Measurements from ENCODE around the gene PACS2. TPM values are rescaled to one million over a fixed set of nuclear protein-coding genes. Genes with fewer than 3 reads are reported as not detected.
A peak's percentile ranks its signal among the peaks of the same experiment; 100 is the strongest.

Gene PACS2
- total and polyA plus RNA-seq, 2 donors (not counting 1 experiment from before 2014, with no cell fraction given) = 65.6 to 70.7 TPM

- ChIA-PET POLR2A (no interaction called here), CTCF (no interaction called here)
- Histone ChIP-seq H3K4me1 (ENCODE audit: control insufficient read depth in 2 of 2, insufficient read depth in 2 of 2, low read length in 2 of 2) (peaks cover 0 to 9% of the 10 kb centered on the region in 2 donors), H3K36me3 (replicated peaks in 1 of 2; ENCODE audit: control extremely low read depth in 1 of 2, control insufficient read depth in 1 of 2, extremely low read depth in 1 of 2, insufficient read depth in 2 of 2, low read length in 1 of 2) (peaks cover 0 to 2% of the 10 kb centered on the region in 2 experiments), H3K4me2 (replicated peaks; ENCODE audit: low read depth, low read length, poor library complexity, severe bottlenecking) (peak overlapping the region; percentile 29), H4K20me1 (ENCODE audit: control insufficient read depth, insufficient read depth, low read length, poor library complexity, severe bottlenecking) (peaks cover 23% of the 10 kb centered on the region), H3K4me3 (ENCODE audit: control extremely low read depth in 1 of 5, extremely low read depth in 1 of 5, insufficient read depth in 1 of 5, low read depth in 2 of 5, low read length in 4 of 5) (no peak overlapping the region), H3K27me3 (replicated peaks in 1 of 4; ENCODE audit: control extremely low read depth in 1 of 4, control insufficient read depth in 3 of 4, insufficient read depth in 4 of 4, low read length in 3 of 4) (no peaks in the 10 kb centered on the region), H3K9me3 (ENCODE audit: control extremely low read depth in 1 of 3, control insufficient read depth in 2 of 3, insufficient read depth in 1 of 3, low read length in 2 of 3) (no peaks in the 10 kb centered on the region), H3K79me2 (ENCODE audit: control insufficient read depth, insufficient read depth, low read length) (peaks cover 30% of the 10 kb centered on the region), H3K9ac (ENCODE audit: low read length) (no peak overlapping the region), H3K27ac (ENCODE audit: low read length in 2 of 2) (no peak overlapping the region), H2AFZ (ENCODE audit: insufficient read depth, low read depth, low read length, poor library complexity, severe bottlenecking) (no peak overlapping the region)
- DNase-seq = no peak
- H3K4me3 Mint-ChIP-seq = no peak overlapping the region
- TF ChIP-seq EZH2 (IDR thresholded peaks at IDR 0.05; ENCODE audit: borderline replicate concordance, insufficient read depth, low read depth, low read length, poor library complexity, severe bottlenecking) (no peak), CTCF (IDR thresholded peaks at IDR 0.05) (no peak)
- no peaks in the 10 kb centered on the region for H3K27me3 Mint-ChIP-seq
- H3K9me3 Mint-ChIP-seq (ENCODE audit: insufficient read depth) = no peaks in the 10 kb centered on the region
- intact Hi-C loops (cut with micrococcal nuclease) = no loop called here
- no peak for ATAC-seq (ENCODE audit: low read depth)
- no peak overlapping the region for H3K27ac Mint-ChIP-seq
- WGBS (ENCODE audit: insufficient coverage) = 96% methylated on average over 18 of the region's 18 CpGs
- H3K4me1 Mint-ChIP-seq = peaks cover 5% of the 10 kb centered on the region
These were observed 45.7 kb upstream of the PACS2 start for GRCh38 chr14:105268736-105269354.

- H3K4me3 Mint-ChIP-seq = no peak overlapping the region
- peaks cover 30% of the 10 kb centered on the region for H3K79me2 ChIP-seq (ENCODE audit: control insufficient read depth, insufficient read depth, low read length)
- no peaks in the 10 kb centered on the region for H3K9me3 ChIP-seq (ENCODE audit: control extremely low read depth in 1 of 3, control insufficient read depth in 2 of 3, insufficient read depth in 1 of 3, low read length in 2 of 3)
- TF ChIP-seq CTCF (IDR thresholded peaks at IDR 0.05) (no peak), EZH2 (IDR thresholded peaks at IDR 0.05; ENCODE audit: borderline replicate concordance, insufficient read depth, low read depth, low read length, poor library complexity, severe bottlenecking) (no peak)
- no peak overlapping the region for H3K27ac Mint-ChIP-seq
- H3K9ac ChIP-seq (ENCODE audit: low read length) = no peak overlapping the region
- DNase-seq (no peak), ATAC-seq (ENCODE audit: low read depth) (no peak)
- POLR2A ChIA-PET = no interaction called here
- peaks cover 0 to 2% of the 10 kb centered on the region in 2 experiments for H3K36me3 ChIP-seq (replicated peaks in 1 of 2; ENCODE audit: control extremely low read depth in 1 of 2, control insufficient read depth in 1 of 2, extremely low read depth in 1 of 2, insufficient read depth in 2 of 2, low read length in 1 of 2)
- CTCF ChIA-PET = interaction anchor here (0.6 kb wide), 1 partner anchor 40 kb away, joined by 3 read pairs; no protein-coding TSS in a partner anchor
- peaks cover 0 to 9% of the 10 kb centered on the region in 2 donors for H3K4me1 ChIP-seq (ENCODE audit: control insufficient read depth in 2 of 2, insufficient read depth in 2 of 2, low read length in 2 of 2)
- H4K20me1 ChIP-seq (ENCODE audit: control insufficient read depth, insufficient read depth, low read length, poor library complexity, severe bottlenecking) = peaks cover 26% of the 10 kb centered on the region
- intact Hi-C loops (cut with micrococcal nuclease) = no loop called here
- no peak overlapping the region for H2AFZ ChIP-seq (ENCODE audit: insufficient read depth, low read depth, low read length, poor library complexity, severe bottlenecking)
- no peak overlapping the region for H3K27ac ChIP-seq (ENCODE audit: low read length in 2 of 2)
- no peaks in the 10 kb centered on the region for H3K27me3 ChIP-seq (replicated peaks in 1 of 4; ENCODE audit: control extremely low read depth in 1 of 4, control insufficient read depth in 3 of 4, insufficient read depth in 4 of 4, low read length in 3 of 4)
- H3K4me3 ChIP-seq (ENCODE audit: control extremely low read depth in 1 of 5, extremely low read depth in 1 of 5, insufficient read depth in 1 of 5, low read depth in 2 of 5, low read length in 4 of 5) = no peak overlapping the region
- H3K27me3 Mint-ChIP-seq = no peaks in the 10 kb centered on the region
- H3K9me3 Mint-ChIP-seq (ENCODE audit: insufficient read depth) = no peaks in the 10 kb centered on the region
- peak overlapping the region; percentile 29 for H3K4me2 ChIP-seq (replicated peaks; ENCODE audit: low read depth, low read length, poor library complexity, severe bottlenecking)
- H3K4me1 Mint-ChIP-seq = peaks cover 5% of the 10 kb centered on the region
- WGBS (ENCODE audit: insufficient coverage) = 10% methylated on average over 10 of the region's 11 CpGs
These were observed 45.1 kb upstream of the PACS2 start for GRCh38 chr14:105269405-105269804.
